Midbrain (tissue), 1 donor: ENCODE data around the gene NRG3.
"Not testable (repeated sequence)": the region's sequence is repeated elsewhere in the genome, so short reads cannot be mapped to it uniquely, and the experiment has no call there.

Source experiments
- DNase-seq: peaks from one replicate; lab custom pipeline; 2025; lab: John Stamatoyannopoulos, UW

The NRG3 gene

GRCh38 chr10:82916941-82917340 is 1041.9 kb downstream of the NRG3 start:
- DNase-seq = no peak

DNA sequence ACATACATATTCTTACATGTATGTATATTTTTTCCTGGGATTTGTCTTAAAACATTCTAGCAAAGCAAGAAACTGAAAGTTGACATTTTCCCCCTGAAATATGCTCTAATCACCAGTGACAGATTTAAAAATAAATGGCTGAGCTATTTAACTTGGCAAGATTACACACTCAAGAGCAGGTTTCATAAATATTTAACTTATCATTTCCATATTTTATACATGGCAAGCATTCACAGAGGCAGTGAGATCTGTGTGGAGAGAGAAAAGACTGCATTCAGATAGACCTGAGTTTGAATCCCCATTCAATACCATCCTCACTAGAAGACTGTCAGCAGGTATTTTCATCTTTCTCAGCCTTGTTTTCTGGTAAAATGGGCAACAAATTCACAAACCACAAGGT is 1043.0 kb downstream of the NRG3 start:
- DNase-seq = no peak

- no peak for DNase-seq
These were observed 1047.1 kb downstream of the NRG3 start for GRCh38 chr10:82922046-82922445.

- no peak for DNase-seq
These were observed 1047.8 kb downstream of the NRG3 start for GRCh38 chr10:82922755-82923154.

- no peak for DNase-seq
These were observed 1049.7 kb downstream of the NRG3 start for GRCh38 chr10:82924711-82925110.

GRCh38 chr10:82925547-82925946 is 1050.6 kb downstream of the NRG3 start:
- no peak for DNase-seq

DNA sequence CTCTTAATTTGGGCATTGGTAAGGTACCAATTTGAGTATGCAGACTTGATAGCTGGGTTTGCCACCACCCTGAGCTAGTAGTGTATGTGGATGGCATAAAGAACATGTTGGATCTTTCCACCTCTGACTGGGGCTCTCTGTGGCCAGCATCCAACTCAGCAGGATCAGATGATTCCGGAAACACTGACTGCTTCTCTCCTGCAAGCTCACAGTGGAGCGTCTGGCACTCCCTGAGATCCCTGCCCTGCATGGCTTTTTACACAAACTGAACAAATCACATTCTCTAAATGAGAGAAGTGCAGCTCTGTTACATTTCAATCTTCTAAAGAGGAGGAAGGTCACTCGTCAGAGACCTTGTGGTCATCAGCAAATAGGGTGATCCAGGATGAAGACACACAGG is 1057.5 kb downstream of the NRG3 start:
- peak; percentile 29 for DNase-seq

GRCh38 chr10:82934429-82934828 is 1059.4 kb downstream of the NRG3 start:
- no peak for DNase-seq

GRCh38 chr10:82934947-82935346 is 1060.0 kb downstream of the NRG3 start:
- no peak for DNase-seq

- no peak for DNase-seq
These were observed 1063.3 kb downstream of the NRG3 start for GRCh38 chr10:82938331-82938730.

- DNase-seq = no peak
These were observed 1067.5 kb downstream of the NRG3 start for GRCh38 chr10:82942286-82943099.

- no peak for DNase-seq
These were observed 1068.1 kb downstream of the NRG3 start for GRCh38 chr10:82943142-82943541.

DNA sequence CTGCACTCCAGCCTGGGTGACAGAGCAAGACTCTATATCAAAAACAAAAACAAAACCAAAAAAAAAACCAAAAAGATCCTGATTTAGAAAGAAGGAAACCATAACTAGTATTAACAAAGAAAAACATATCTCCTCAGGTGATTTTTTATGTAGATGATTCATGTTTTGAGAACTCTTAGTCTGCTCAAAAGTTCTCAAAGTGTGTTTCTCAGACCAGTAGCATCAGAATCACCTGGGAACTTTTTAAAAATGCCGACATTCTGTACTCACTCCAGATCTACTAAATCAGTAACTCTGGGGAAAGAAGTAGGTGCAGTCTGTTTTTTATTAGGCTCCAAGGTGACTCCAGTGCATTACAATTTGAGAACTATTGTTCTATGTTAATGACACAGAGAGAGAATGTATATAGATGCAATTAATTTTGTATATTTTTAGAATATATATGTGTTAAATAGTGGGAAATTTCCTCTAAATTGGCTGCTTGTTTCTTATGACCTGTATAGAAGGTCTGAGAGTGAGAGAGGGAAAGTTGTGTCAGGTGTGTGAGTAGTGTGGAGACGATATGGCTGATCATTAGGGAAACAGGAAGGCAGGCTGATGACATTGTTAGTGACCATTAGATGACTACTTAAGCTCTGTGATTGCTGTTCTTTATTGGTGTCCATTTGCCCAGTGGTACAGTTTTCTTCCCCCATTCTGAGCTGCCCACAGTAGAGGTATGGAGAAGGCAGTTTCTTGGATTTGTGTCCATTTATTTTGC is 1075.0 kb downstream of the NRG3 start:
- no peak for DNase-seq

DNA sequence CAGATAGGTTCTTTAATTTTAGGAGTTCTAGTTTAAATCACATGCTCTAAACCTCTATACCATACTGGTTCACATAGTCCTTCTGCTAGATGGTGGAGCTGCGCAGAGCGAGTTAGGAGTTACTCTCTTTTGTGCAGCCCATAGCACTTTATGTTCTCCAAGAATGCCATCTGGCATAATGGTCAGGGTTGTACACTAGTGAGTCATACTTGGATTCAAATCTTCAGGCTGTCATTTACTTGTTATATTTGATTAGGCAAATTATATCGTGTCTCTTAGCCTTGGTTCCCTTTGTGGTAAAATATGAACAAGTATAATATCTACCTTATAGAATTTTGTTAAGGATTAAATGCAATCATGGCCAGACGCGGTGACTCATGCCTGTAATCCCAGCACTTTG is 1078.3 kb downstream of the NRG3 start:
- no peak for DNase-seq

GRCh38 chr10:82953909-82954308 is 1078.9 kb downstream of the NRG3 start:
- no peak for DNase-seq

DNA sequence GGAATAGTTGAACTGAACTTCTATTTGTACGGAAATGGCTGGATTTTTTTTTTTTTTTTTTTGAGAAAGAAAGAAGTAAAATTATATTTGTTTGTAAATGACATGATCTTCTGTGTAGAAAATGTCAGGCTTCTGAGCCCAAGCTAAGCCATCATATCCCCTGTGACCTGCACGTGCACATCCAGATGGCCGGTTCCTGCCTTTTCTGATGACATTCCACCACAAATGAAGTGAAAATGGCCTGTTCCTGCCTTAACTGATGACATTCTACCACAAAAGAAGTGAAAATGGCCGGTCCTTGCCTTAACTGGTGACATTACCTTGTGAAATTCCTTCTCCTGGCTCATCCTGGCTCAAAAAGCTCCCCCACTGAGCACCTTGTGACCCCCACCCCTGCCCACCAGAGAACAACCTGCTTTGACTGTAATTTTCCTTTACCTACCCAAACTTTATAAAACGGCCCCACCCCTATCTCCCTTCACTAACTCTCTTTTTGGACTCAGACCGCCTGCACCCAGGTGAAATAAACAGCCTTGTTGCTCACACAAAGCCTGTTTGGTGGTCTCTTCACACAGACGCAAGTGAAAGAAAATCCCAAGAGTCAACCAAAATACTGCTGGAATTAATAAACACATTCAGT is 1085.5 kb downstream of the NRG3 start:
- not testable (repeated sequence) for DNase-seq

GRCh38 chr10:82961864-82962263 is 1086.9 kb downstream of the NRG3 start:
- DNase-seq = no peak

- no peak for DNase-seq
These were observed 1091.1 kb downstream of the NRG3 start for GRCh38 chr10:82966130-82966529.

DNA sequence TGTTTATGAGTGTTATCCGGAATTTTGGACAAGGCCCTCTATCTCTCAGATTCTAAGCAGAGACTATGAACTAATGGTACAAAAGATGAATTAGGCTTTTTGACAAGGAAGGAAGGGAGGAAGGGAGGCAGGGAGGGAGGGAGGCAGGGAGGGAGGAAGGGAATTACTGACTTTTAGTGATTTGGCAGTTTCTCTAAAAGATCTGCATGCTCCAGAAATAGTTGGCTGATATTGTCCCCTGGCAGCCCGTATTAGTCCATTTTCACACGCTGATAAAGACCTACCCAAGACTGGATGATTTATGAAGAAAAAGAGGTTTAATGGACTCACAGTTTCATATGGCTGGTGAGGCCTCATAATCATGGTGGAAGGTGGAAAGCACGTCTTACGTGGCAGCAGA is 1093.5 kb downstream of the NRG3 start:
- DNase-seq = no peak

DNA sequence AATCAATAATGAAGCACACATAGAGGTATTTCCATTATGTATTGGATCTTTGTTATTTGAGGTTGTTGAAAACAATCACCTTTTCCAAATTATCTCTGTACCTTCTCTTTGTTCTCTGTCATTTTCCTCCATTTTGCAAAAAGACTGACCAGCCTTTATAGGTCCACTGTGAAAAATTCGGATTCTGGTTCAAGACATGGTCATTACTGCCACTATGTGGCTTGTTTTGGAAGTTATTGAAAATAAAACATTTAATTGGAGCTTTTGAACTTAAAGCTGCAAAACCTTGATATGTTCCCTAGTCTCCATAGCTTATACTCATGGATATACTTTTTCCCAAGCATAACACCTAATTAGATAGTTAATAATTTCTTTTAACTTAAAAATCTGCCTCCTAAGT is 1094.4 kb downstream of the NRG3 start:
- DNase-seq = no peak

GRCh38 chr10:82980321-82980720 is 1105.3 kb downstream of the NRG3 start:
- DNase-seq = no peak

DNA sequence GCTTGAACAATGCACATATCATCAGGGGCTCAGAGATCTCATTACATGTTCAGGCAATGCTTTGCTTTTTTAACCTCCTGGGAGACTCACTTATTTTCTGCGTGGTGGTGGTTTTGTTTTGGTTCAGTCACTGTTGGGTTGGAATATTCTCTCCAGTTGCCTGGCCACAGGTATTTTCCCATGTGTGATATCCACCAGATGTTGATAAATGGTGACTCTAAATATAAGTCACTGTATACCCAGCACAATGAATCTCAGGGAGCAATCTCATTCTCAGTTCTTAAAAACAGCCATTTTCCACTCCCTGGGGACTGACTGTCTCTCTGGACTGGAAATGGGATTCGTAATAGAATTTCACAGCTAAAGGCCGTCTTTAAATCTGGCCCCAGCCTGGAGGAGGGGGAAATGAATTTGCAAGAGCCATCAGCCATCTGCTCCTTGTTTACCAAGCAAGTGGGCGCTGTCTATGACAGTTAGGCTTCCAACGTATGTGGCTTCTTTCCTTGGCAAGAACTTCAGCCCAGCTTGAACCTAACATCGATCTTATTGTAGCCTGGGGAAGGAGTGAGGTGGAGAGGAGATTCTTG is 1106.2 kb downstream of the NRG3 start:
- DNase-seq = no peak
